Adrenal gland (tissue), 5 donors: Measurements from ENCODE around the gene ALG3.

Experiments
- POLR2A ChIP-seq, 2 donors: fragments of 450-650 bp; IDR thresholded peaks; one replicate each; pipeline ENCODE4 v1.6.1; 2017; ENCODE audit warnings: antibody characterized with exemption in 2 of 2, mild to moderate bottlenecking in 2 of 2, moderate library complexity in 1 of 2
- TF ChIP-seq, protein P1 (sequence below), 6 experiments: fragments of 450-650 bp in 4 of 6; fragments of 200-600 bp in 2 of 6; sonication (generic) in 1 of 6; IDR thresholded peaks; 1 replicate in 5 of 6; 2 replicates in 1 of 6; pipeline versions ENCODE4 v1.5.1 to v1.8.0; 2016 to 2021; ENCODE audit warnings: antibody characterized with exemption in 6 of 6, mild to moderate bottlenecking in 2 of 6, moderate library complexity in 1 of 6
- donor health status: DM: no; HTN: no; CAD: no.

DNA sequence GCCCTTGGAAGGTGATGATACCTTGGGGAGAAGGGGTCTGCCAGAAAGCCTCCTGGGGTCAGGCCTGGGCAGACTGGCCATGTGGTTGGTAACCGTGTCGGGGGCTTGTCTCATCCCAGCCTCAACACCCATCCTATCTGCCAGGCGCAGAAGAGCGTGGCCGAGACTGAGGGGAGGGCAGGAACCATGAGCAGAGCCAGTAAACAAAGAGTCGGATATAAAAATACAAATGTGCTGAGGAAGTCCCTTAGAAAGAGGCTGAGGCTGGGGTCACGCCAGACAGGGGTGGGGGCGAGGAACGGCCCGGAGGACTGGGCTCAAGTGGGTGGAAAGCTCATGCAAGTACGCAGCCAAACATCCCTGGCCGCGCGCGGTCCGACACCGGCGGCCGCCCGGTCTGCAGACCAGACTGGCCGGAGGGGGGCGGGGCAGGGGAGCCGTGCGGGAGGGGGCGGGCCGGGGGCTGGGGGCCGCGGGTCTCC lies 10.7 kb upstream of the ALG3 start:
- TF ChIP-seq POLR2A (IDR thresholded peaks at IDR 0.05): no peak
- TF ChIP-seq, protein P1, sequence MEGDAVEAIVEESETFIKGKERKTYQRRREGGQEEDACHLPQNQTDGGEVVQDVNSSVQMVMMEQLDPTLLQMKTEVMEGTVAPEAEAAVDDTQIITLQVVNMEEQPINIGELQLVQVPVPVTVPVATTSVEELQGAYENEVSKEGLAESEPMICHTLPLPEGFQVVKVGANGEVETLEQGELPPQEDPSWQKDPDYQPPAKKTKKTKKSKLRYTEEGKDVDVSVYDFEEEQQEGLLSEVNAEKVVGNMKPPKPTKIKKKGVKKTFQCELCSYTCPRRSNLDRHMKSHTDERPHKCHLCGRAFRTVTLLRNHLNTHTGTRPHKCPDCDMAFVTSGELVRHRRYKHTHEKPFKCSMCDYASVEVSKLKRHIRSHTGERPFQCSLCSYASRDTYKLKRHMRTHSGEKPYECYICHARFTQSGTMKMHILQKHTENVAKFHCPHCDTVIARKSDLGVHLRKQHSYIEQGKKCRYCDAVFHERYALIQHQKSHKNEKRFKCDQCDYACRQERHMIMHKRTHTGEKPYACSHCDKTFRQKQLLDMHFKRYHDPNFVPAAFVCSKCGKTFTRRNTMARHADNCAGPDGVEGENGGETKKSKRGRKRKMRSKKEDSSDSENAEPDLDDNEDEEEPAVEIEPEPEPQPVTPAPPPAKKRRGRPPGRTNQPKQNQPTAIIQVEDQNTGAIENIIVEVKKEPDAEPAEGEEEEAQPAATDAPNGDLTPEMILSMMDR (IDR thresholded peaks at IDR 0.05): no peak
